ENCODE data around the gene SEMA5B.

The SEMA5B gene

GRCh38 chr3:123054109-123054778 is 26.7 kb upstream of the SEMA5B start:
- in situ Hi-C loops (cut with HindIII; ENCODE audit: low pct_ligation_motif_present, low sequenced_read_pairs), result no loop called here
- TF ChIP-seq CTCF (IDR thresholded peaks at IDR 0.05; ENCODE audit: low read depth, low read length, missing control alignments), result no peak
- no peak for DNase-seq
- Histone ChIP-seq H3K4me3 (ENCODE audit: low read depth, low read length) (no peak overlapping the region), H3K27me3 (replicated peaks) (no peaks in the 10 kb centered on the region), H3K36me3 (replicated peaks) (no peaks in the 10 kb centered on the region), H3K27ac (no peak overlapping the region)

GRCh38 chr3:123053107-123053506 is 25.5 kb upstream of the SEMA5B start:
- H3K27me3 ChIP-seq (replicated peaks), result no peaks in the 10 kb centered on the region
- no peak for DNase-seq
- no peak overlapping the region for H3K27ac ChIP-seq
- in situ Hi-C loops (cut with HindIII; ENCODE audit: low pct_ligation_motif_present, low sequenced_read_pairs), result no loop called here
- H3K36me3 ChIP-seq (replicated peaks), result no peaks in the 10 kb centered on the region
- no peak overlapping the region for H3K4me3 ChIP-seq (ENCODE audit: low read depth, low read length)
- no peak for TF ChIP-seq CTCF (IDR thresholded peaks at IDR 0.05; ENCODE audit: low read depth, low read length, missing control alignments)

- H3K27ac ChIP-seq, result no peak overlapping the region
- no peak for TF ChIP-seq CTCF (IDR thresholded peaks at IDR 0.05; ENCODE audit: low read depth, low read length, missing control alignments)
- no peaks in the 10 kb centered on the region for H3K36me3 ChIP-seq (replicated peaks)
- DNase-seq, result no peak
- in situ Hi-C loops (cut with HindIII; ENCODE audit: low pct_ligation_motif_present, low sequenced_read_pairs), result no loop called here
- H3K4me3 ChIP-seq (ENCODE audit: low read depth, low read length), result no peak overlapping the region
- no peaks in the 10 kb centered on the region for H3K27me3 ChIP-seq (replicated peaks)
Observed at GRCh38 chr3:123050666-123051065, 23.1 kb upstream of the SEMA5B start.

- in situ Hi-C loops (cut with HindIII; ENCODE audit: low pct_ligation_motif_present, low sequenced_read_pairs), result no loop called here
- Histone ChIP-seq H3K36me3 (replicated peaks) (no peaks in the 10 kb centered on the region), H3K27me3 (replicated peaks) (no peaks in the 10 kb centered on the region), H3K27ac (no peak overlapping the region), H3K4me3 (ENCODE audit: low read depth, low read length) (no peak overlapping the region)
- DNase-seq, result no peak
- TF ChIP-seq CTCF (IDR thresholded peaks at IDR 0.05; ENCODE audit: low read depth, low read length, missing control alignments), result no peak
Observed at GRCh38 chr3:123048480-123049237, 21.1 kb upstream of the SEMA5B start.

- no peak for TF ChIP-seq CTCF (IDR thresholded peaks at IDR 0.05; ENCODE audit: low read depth, low read length, missing control alignments)
- H3K27ac ChIP-seq, result no peak overlapping the region
- in situ Hi-C loops (cut with HindIII; ENCODE audit: low pct_ligation_motif_present, low sequenced_read_pairs), result no loop called here
- DNase-seq, result no peak
- no peaks in the 10 kb centered on the region for H3K36me3 ChIP-seq (replicated peaks)
- H3K4me3 ChIP-seq (ENCODE audit: low read depth, low read length), result no peak overlapping the region
- H3K27me3 ChIP-seq (replicated peaks), result no peaks in the 10 kb centered on the region
Observed at GRCh38 chr3:123047062-123047319, 19.4 kb upstream of the SEMA5B start.

Measured in brain microvascular endothelial cell (primary cell).